MCF 10A (cell line): ENCODE results near the gene TTI1. TPM values are rescaled to one million over a fixed set of nuclear protein-coding genes. Genes with fewer than 3 reads are reported as not detected.
A peak's percentile ranks its signal among the peaks of the same experiment; 100 is the strongest.

Experiments
- BruUV-seq: library from RNA; stranded (reverse); fragments of 400-500 nt; replicated peaks from 2 replicates; lab custom pipeline; 2021; lab: Mats Ljungman, UMichigan
- CTCF ChIA-PET: fragments of 300-600 bp; sonication (Branson Sonifier 250); formaldehyde crosslinking; extraction: SDS; loops from one replicate; lab custom pipeline; 2021; ENCODE audit warnings: antibody characterized with exemption, inconsistent platforms; lab: Yijun Ruan, JAX
- POLR2A ChIA-PET: fragments of 300-600, 350-650 bp; sonication (Branson Sonifier 250); formaldehyde crosslinking; extraction: SDS; loops from one replicate; lab custom pipeline; 2020; ENCODE audit warnings: antibody characterized with exemption, inconsistent platforms; lab: Yijun Ruan, JAX
- DNase-seq: peaks from one replicate; pipeline ENCODE4 v3.0.0-alpha.2; 2018; ENCODE audit not compliant: unreplicated experiment
- H3K27ac Mint-ChIP-seq: one replicate; pipeline ENCODE4 v1.8.0; 2022; ENCODE audit warnings: mild to moderate bottlenecking, low read depth, mixed read lengths; ENCODE audit not compliant: unreplicated experiment
- H3K27me3 Mint-ChIP-seq: one replicate; pipeline ENCODE4 v1.8.0; 2022; ENCODE audit warnings: mixed read lengths; ENCODE audit not compliant: insufficient read depth, unreplicated experiment
- H3K36me3 Mint-ChIP-seq: one replicate; pipeline ENCODE4 v1.8.0; 2022; ENCODE audit warnings: mild to moderate bottlenecking, moderate library complexity, mixed read lengths; ENCODE audit not compliant: insufficient read depth, unreplicated experiment
- H3K4me1 Mint-ChIP-seq: one replicate; pipeline ENCODE4 v1.8.0; 2022; ENCODE audit warnings: mixed read lengths; ENCODE audit not compliant: insufficient read depth, unreplicated experiment
- H3K4me3 Mint-ChIP-seq: one replicate; pipeline ENCODE4 v1.8.0; 2022; ENCODE audit warnings: mild to moderate bottlenecking, moderate library complexity, mixed read lengths; ENCODE audit not compliant: unreplicated experiment
- H3K9me3 Mint-ChIP-seq: one replicate; pipeline ENCODE4 v1.8.0; 2022; ENCODE audit warnings: mixed read lengths; ENCODE audit not compliant: unreplicated experiment
- intact Hi-C: fragments of 100-400 bp; cut with micrococcal nuclease; formaldehyde crosslinking; loops from 2 replicates; pipeline ENCODE4 v1.14.1; 2022
- total RNA-seq: library from RNA; stranded (reverse); gene quantifications from 2 replicates; pipeline ENCODE4 v1.2.3, GENCODE V29; 2022
- TF ChIP-seq, protein P1 (sequence below): fragments of 200-600 bp; IDR thresholded peaks from one replicate; pipeline ENCODE4 v1.8.0; 2022; ENCODE audit warnings: antibody characterized with exemption, mild to moderate bottlenecking; ENCODE audit not compliant: unreplicated experiment

The TTI1 gene
- total RNA-seq, 1 experiment from 2014 or later: 17.1 TPM

DNA sequence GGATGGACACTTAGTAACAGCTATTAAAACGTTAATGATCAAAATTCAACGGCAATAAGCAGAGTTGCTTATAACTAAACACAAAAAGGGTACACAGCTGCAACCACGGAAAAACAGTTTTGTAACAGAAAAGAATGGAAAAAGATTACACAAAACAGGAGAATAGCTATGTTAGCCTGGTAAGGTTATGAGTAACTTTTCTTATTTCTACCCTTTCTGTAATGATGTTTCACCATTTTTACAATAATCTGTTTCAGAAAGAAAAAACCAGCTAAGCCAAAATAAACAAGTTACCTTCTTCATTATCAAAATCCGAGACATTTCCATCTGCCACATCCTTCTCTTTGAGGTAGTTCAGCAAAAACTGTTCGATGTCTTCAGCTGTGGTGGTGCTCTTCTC lies 27.4 kb downstream of the TTI1 start:
- intact Hi-C loops: no loop called here
- Mint-ChIP-seq H3K4me3 (no peak overlapping the region), H3K27ac (no peak overlapping the region), H3K36me3 (peaks cover 51% of the 10 kb centered on the region), H3K27me3 (no peaks in the 10 kb centered on the region), H3K9me3 (no peaks in the 10 kb centered on the region), H3K4me1 (peaks cover 11% of the 10 kb centered on the region)
- POLR2A ChIA-PET: interaction anchor here (1.3 kb wide), 1 partner anchor 11 kb away, joined by 3 read pairs; no protein-coding TSS in a partner anchor
- TF ChIP-seq, protein P1, sequence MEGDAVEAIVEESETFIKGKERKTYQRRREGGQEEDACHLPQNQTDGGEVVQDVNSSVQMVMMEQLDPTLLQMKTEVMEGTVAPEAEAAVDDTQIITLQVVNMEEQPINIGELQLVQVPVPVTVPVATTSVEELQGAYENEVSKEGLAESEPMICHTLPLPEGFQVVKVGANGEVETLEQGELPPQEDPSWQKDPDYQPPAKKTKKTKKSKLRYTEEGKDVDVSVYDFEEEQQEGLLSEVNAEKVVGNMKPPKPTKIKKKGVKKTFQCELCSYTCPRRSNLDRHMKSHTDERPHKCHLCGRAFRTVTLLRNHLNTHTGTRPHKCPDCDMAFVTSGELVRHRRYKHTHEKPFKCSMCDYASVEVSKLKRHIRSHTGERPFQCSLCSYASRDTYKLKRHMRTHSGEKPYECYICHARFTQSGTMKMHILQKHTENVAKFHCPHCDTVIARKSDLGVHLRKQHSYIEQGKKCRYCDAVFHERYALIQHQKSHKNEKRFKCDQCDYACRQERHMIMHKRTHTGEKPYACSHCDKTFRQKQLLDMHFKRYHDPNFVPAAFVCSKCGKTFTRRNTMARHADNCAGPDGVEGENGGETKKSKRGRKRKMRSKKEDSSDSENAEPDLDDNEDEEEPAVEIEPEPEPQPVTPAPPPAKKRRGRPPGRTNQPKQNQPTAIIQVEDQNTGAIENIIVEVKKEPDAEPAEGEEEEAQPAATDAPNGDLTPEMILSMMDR: no peak
- DNase-seq: no peak
- CTCF ChIA-PET: interaction anchor here (0.5 to 1.4 kb wide), 7 partner anchors 12 to 442 kb away, joined by 3 to 4 read pairs (median 3); no protein-coding TSS in a partner anchor
- no TSS peak for BruUV-seq

DNA sequence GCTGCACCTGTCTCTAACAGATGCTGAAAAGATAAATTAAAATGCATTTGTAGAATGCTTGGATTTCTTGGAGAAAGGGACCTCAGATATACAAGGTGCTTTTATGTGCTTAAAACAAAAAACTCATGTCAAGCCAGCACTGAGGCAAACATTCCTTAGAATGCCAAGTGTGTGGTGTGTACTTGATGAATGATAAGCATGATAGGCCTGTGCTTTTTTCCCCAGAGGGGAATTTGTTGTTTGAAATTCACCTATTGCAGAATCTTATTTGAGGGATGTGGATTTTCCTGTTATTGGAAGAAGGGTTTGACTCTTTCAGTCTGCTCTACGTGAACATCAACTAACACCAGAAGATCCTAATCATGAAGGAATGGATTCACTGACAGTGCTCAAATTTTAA lies 28.8 kb downstream of the TTI1 start:
- no peak for DNase-seq
- H3K4me1 Mint-ChIP-seq: peaks cover 11% of the 10 kb centered on the region
- no TSS peak for BruUV-seq
- peaks cover 60% of the 10 kb centered on the region for H3K36me3 Mint-ChIP-seq
- TF ChIP-seq, protein P1: no peak
- no peak overlapping the region for H3K4me3 Mint-ChIP-seq
- H3K27ac Mint-ChIP-seq: no peak overlapping the region
- H3K9me3 Mint-ChIP-seq: no peaks in the 10 kb centered on the region
- intact Hi-C loops: no loop called here
- CTCF ChIA-PET: interaction anchor here (1.3 kb wide), 1 partner anchor 10 kb away, joined by 6 read pairs; no protein-coding TSS in a partner anchor
- POLR2A ChIA-PET: no interaction called here
- no peaks in the 10 kb centered on the region for H3K27me3 Mint-ChIP-seq

DNA sequence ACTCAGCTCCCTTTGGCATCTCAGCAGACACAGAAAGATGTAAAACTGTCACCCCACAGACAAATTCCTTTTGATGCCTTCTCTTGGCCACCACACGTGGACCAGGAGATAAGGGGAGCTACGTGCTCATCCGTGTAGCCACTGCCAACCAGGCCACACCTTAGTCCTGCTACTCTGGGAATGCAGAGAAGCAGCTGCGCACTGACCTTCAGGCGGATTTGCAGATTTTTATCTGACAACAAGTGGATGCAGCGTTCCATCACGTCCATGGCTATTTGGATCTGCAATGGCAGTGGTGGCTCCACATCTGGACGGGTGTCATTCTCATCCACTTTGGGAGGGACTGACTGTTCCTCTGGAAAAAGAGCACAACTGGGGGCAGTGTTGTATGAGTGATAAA lies 30.8 kb downstream of the TTI1 start:
- Mint-ChIP-seq H3K9me3 (no peaks in the 10 kb centered on the region), H3K27me3 (no peaks in the 10 kb centered on the region), H3K4me1 (peaks cover 11% of the 10 kb centered on the region), H3K4me3 (no peak overlapping the region), H3K27ac (no peak overlapping the region), H3K36me3 (peaks cover 56% of the 10 kb centered on the region)
- ChIA-PET CTCF (no interaction called here), POLR2A (interaction anchor here (0.8 to 1.2 kb wide), 2 partner anchors 28 to 31 kb away, joined by 3 to 4 read pairs; partner anchors contain the start of genes RPRD1B and TTI1)
- no peak for DNase-seq
- BruUV-seq: no TSS peak
- TF ChIP-seq, protein P1: no peak
- intact Hi-C loops: no loop called here

DNA sequence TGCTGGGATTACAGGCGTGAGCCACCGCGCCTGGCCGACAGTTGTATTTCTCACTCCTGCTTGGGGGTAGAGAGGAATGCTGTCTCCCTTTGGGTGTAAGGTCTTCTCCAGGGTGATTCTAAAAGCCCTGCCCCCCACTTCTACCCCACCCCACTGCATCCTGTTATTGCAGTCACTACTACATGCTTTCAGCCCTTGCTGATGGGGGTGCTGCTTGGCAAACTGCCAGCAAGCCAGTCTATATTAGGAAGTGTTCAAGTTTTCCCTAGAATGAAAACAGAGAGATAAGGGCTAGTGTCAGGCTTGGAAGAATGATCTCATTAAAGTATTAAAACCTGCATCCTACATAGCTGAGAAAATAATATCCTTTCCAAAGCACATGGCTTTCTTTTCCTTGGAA lies 31.3 kb downstream of the TTI1 start:
- H3K4me3 Mint-ChIP-seq: no peak overlapping the region
- H3K27ac Mint-ChIP-seq: peak overlapping the region; percentile 13
- no TSS peak for BruUV-seq
- ChIA-PET CTCF (no interaction called here), POLR2A (interaction anchor here (0.8 to 1.2 kb wide), 2 partner anchors 28 to 32 kb away, joined by 3 to 4 read pairs; partner anchors contain the start of genes RPRD1B and TTI1)
- peaks cover 59% of the 10 kb centered on the region for H3K36me3 Mint-ChIP-seq
- H3K4me1 Mint-ChIP-seq: peaks cover 11% of the 10 kb centered on the region
- H3K9me3 Mint-ChIP-seq: no peaks in the 10 kb centered on the region
- intact Hi-C loops: no loop called here
- no peaks in the 10 kb centered on the region for H3K27me3 Mint-ChIP-seq
- DNase-seq: no peak
- TF ChIP-seq, protein P1: no peak
